HG03108 (cell line): ENCODE results near the gene DOHH.

ENCODE experiments used
- ATAC-seq: cut with Tn5 transposase; IDR thresholded peaks from one replicate; pipeline ENCODE4 v1.9.1; 2021; ENCODE audit warnings: moderate library complexity; ENCODE audit not compliant: unreplicated experiment

Gene DOHH

GRCh38 chr19:3443840-3444694 lies 56.4 kb downstream of the DOHH start:
- no peak for ATAC-seq

- no peak for ATAC-seq
Measured at GRCh38 chr19:3442487-3443071, 57.9 kb downstream of the DOHH start.

- no peak for ATAC-seq
Measured at GRCh38 chr19:3441986-3442329, 58.5 kb downstream of the DOHH start.

- no peak for ATAC-seq
Measured at GRCh38 chr19:3441089-3441985, 59.1 kb downstream of the DOHH start.
